ENCODE measurements around the gene TMEM94.

Gene TMEM94

DNA sequence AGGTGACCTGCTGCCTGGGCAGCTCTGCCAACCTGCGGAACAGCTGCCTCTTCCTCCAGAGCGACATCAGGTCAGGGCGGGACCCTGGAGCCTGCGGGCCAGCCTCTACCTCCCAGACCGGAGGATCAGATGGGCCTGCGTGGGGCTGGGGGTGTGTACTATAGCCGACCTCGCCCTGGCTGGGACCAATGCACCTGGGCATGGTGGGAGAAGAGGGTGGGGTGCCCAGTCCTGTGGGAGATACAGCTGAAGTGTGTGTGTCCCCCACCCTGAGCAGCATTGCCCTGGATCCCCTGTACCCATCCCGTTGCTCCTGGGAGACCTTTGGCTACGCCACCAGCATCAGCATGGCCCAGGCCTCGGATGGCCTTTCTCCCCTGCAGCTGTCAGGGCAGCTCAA lies 39.6 kb downstream of the TMEM94 start:
- no peak for DNase-seq (ENCODE audit: low spot score)

DNA sequence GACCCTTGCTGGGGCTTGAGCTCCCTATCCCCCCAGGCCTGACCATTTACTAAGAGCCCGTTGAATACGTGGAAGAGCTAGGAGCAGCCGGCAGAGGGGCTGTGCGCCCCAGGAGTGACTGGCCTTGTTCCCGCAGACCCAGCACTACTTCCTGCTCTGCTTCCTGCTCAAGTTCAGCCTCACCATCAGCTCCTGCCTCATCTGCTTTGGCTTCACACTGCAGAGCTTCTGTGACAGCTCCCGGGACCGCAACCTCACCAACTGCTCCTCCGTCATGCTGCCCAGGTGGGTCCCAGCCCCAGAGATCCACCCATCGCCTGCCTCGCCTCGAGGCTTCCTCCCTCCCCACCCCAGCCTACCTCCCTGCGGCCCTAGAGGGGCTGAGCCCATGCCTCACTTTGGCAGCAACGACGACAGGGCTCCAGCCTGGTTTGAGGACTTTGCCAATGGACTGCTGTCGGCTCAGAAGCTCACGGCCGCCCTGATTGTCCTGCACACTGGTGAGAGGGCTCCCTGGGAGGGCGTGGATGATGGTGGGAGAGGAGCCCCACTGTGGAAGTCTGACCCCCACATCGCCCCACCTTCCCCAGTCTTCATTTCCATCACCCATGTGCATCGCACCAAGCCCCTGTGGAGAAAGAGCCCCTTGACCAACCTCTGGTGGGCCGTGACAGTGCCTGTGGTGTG lies 41.7 kb downstream of the TMEM94 start:
- no peak for DNase-seq (ENCODE audit: low spot score)

DNA sequence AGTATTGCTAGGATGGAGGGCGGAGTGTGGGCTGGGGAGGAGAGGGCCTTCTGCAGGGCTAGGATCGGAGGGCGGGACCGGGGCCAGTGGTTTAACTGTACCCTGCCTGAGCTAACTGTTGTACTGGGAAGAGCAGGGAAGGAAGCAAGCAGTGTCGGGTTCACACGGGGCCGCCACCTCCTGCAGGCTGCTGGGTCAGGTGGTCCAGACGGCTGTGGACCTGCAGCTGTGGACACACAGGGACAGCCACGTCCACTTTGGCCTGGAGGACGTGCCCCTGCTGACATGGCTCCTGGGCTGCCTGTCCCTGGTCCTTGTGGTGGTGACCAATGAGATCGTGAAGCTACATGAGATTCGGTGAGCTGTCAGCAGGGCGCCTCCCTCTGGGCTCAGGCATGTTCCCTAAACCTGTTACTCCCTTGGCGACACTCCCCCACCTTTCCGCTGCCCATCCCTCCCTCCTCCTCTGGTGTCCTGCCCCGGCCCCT lies 42.3 kb downstream of the TMEM94 start:
- DNase-seq (ENCODE audit: low spot score) = no peak

DNA sequence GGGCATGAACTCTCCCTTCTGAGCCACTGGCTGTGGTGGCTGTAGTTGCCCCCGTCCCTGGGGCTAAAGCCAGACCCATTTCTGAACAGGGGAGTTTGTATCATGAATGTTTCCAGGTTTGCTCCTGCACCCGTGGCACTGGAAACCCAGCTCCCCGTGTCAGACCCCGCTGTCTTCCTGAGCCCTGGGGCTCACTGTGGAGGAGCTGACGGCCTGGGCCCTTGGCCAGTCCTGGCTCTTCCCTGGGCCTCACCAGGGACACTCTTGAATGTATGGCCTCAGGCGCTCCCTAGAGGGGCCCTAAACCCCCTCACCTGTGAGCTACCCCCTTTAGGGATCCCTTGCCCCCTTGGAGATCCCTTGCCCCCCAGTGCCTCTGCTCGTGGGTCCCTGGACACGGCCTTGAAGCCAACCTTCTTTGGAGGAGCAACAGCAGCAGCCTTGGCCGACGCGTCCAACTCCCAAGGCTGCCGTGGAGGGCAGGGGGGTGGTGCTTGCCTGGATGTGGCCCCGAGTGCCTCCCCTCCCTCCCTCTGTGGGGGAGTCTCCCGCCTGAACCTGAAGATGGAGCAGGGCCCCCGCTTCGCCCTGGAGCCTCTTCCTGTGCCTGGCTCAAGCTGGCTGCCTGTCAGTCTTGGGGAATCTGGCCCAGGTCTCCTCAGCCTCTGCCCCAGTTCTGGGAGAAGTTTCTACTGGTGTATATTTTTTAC lies 43.0 kb downstream of the TMEM94 start:
- DNase-seq (ENCODE audit: low spot score) = no peak

DNA sequence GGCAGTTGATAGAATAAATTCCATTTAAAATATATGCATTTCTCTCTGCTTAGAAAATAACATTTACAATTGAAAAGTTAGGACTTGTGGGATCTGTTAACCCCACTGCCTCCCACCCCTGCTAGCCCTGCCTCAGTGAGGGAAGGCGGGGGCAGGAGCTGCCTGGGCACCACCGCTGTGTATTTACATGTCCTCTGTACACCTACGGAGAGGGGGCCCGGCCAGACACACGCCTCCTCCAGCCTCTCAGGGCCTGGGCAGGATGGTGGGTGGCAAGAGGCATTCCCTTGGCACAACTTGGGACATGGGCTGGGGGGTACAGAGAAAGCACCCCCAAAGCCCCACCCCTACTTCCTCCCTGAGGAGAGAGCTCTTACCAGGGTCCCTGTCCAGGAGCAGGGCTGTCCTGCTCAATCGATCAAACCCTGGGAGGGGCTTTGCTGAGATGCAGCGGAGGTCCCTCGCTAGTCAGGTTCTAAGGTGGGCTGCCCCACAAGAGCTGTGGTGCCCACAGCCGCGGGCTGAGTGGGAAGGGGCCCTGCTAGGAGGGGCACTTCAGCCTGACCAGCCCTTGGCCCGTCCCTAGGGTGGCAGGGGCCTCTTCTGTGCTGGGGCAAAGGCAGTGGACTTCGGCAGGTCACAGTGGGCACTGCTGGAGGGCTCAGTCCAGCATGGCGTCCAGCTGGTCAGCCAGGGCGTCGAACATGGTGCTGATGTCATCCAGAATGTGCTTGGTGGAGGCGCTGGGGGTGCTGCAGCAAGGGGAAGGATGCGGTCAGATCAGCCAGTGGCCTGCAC lies 44.2 kb downstream of the TMEM94 start:
- DNase-seq (ENCODE audit: low spot score) = no peak

DNA sequence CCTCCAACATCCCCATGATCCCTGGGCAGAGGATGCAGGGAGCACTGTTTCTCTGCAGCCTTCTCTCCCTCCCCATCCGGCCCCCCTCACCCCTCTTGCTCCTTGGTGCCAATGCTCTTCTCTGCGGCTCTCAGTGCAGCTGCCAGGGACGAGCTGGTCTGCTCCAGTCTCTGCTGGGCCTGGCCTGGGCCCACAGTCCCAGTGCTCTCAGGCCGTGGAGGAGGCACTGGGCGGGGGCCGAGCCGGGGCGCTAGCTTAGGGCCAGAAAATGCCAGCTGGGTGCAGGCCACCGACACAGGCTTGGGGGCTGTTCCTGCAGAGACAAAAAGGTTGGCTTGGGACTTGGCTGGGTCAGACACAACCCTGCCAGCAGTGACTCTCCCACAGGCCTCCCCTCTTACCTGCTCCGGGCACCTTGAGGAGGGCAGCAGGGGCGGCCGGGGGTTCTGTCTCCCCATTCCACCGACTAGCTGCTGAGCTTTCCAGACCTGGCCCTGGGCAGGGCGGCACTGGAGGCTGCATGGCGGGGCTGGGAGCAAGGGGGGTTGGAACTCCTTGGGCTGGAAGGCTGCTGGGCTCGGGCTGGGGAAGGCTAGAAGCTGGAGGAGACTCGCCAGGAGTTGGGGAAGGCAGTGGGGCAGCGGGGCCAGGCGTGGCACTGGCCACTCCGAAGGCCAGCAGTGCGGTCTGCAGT lies 45.1 kb downstream of the TMEM94 start:
- DNase-seq (ENCODE audit: low spot score) = no peak

DNA sequence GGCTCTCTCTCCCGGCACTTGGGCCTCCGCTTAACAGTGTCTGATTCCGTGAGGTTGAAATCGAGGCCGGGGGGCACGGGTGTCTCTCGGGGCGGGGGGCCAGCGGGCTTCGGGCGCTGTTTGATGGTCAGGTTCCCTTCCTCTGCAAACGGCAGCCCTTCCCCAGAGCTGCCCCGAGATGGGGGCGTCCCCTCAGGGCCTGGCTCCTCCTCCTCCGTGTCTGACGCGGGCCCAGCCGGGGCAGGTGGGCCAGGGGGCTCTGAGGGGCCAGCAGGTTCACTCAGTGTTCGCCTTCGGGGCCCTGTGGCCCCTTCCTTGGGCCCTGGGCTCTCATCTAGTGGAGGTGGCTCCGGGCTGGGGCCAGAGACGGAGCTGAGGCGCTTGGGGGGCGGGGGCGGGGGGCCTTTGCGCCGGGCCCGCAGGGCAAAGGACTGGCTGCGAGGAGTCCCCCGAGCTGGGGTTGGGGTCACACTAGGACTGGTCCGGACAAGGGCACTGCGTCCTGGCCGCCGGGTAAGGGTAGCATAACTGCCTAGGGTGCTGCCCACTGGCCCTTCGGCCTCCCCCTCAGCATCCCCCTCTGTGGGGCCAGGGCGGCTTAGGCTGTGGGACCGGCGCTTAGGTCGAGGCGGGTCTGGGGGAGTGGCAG lies 45.8 kb downstream of the TMEM94 start:
- DNase-seq (ENCODE audit: low spot score) = no peak

DNA sequence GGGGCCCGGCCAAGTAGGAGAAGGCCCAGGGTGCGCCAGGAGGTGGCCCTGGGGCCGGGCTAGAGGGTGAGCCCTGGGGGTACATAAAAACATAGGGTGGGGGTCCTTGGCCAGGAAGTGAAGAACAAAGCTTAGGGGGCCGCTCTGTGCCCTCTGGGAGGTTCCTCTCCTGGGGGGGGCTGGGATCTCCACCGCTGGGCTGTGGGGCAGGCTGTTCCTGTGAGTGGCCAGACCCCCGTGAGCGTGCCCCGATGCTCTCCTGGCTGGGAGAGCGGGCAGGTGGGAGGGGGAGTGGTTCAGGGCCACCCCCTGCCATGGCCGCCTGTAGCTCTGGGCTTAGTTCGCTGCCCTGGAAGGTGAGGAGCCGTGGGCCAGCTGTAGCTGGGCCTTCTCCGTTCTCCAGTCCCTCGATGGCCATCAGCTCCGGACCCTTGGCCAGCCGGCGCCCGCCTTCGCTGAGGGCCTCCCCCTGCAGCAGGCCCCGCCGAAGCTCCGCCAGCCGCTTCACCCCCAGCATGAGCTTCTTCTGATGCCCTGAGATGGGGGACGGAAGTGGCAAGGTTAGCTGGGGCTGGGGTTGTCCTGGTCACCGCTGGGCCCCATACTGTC lies 46.4 kb downstream of the TMEM94 start:
- DNase-seq (ENCODE audit: low spot score) = no peak

DNA sequence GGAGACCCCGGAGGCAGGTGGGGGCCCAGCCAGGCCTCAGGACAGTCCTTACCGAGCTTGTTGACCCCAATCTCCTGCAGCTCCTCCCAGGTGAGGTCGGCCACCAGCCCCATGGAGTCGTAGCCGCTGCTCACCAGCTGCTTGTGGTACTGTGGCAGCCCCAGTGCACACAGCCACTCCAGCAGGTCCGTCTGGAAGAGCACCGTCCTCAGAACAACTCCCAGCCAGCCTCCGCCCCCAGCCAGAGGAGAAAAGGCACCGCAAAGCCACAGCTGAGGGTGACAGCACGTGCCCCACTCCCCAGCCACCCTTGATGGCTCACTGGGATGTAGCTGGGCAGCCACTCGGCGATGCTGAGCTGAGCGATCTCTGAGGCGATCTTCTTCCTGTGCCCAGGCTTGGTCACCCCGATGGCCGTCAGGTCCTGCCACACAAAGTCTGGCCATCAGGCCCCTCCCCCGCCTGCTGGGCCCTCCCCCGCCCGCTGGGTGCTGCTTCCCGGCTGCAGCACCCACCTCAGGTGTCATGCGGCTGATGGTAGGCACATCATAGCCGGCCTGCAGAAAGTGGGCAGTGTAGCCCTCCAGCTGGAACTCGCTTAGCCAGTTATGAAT lies 47.0 kb downstream of the TMEM94 start:
- DNase-seq (ENCODE audit: low spot score) = no peak

DNA sequence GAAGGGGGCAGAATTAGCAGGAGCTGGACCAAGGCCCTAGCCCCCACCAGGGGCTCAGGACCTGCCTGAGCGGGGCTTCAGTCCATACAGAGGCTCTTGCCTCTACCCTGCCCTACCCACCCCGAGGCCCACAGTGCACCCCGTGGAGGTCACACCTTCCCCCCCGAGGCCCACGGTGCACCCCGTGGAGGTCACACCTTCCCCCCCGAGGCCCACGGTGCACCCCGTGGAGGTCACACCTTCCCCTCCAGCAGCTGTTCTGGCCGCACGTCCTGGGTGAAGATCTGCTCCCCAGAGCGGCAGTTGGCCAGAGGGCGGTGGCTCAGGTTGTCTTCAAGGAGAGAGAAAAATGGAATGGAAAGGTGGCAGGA lies 47.5 kb downstream of the TMEM94 start:
- no peak for DNase-seq (ENCODE audit: low spot score)

DNA sequence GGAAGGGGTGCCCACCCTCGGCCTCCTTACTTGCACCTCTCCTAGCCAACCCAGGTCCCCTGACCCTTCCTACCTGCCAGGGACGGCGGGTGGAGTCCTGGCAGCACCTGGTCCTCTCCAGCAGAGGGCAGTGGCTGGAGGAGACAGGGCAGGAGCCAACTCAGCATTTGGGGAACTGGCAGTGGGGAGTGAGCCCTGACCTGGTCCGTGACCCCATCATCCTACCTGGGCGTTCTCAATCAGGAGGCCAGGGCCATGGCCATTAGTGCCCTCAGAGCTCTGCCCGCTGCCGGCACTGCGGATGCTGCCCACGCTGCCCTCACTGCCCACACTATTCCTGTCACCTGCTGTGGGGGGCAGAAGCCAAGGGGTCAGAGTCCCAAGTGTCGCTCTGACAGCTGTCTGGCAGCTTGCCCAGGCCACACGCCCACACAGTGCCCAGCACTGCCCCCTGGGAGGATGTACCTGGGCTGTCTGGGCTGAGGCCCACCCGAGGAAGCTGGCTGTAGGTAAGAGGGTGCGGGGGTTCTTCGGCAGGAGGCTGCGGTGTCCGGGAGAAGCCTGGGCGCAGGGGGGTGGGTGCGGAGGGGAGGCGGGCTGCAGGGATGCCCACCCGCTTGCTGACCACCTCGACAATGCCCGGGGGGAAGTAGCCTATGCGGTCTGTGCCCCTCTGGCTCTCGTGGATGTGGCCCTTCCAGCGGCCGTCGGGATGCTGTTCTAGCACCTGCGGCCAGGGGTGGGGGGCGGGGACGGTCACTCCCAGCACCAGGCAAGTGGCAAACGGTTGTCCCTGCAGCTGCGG lies 48.1 kb downstream of the TMEM94 start:
- peak; percentile 53 for DNase-seq (ENCODE audit: low spot score)

DNA sequence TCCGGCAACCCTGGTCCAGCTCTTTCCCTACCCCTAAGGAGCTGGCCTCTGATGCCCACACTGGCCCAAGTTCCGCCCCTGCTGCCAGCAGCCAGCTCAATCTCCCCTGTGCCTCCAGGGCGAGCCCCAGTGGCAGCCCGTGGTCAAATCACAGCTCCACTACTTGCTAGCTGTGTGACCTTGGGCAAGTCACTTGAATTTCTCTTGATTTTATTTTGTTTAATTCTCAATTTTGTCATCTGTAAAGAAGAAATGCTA lies 48.6 kb downstream of the TMEM94 start:
- no peak for DNase-seq (ENCODE audit: low spot score)

DNA sequence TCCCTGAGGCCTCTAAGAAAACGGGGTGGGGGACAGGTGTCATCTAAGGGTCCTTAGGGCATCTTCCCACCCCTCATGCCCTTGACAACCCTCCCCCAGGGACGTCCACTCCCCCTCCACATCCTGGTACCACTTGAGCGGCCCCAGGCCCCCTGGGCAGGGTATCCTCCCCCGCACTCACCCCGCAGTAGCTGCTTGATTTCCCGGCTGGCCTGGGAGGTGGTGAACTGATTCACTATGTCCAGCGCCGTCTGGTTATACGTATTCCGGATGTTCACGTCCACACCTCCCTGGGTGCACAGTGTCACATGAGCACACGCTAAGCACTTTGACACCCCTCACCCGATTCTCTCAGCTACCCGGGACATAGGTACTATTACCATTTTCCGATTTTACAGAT lies 49.2 kb downstream of the TMEM94 start:
- no peak for DNase-seq (ENCODE audit: low spot score)

DNA sequence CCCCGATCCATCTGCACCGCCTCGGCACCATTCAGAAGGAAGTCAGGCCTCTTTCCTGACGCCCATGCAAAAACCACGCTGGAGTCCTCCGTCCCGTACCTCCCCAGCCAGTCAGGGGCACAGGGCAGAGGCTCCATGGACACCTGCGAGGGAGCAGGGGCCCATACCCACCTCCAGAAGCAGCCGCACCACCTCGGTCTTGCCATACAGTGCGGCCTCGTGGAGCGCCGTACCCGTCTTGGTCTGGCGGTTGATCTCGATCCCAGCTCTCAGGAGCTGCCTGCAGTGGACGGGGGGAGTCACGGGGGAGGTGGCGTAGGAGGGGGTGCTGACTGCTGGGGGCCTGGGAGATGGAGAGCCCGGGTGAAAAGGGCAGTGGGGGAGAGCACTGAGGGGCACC lies 49.7 kb downstream of the TMEM94 start:
- no peak for DNase-seq (ENCODE audit: low spot score)

DNA sequence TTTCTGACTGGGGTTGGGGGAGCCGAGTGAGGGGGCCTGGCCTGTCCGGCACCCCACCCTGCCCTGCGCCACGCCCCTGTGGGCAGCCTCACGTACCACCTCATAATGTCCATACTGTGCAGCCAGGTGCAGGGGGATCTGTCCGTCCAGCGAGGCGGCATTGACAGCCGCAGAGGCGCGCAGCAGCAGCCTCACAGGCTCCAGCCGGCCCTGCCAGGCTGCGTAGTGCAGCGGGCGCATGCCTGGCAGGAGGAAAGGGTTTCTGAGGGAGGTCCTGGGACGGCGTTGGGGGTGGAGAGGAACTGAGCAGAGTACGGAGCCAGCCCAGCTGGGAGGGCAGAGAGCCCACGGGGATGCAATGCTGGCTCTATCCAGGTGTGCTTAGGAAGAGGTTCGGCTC lies 50.5 kb downstream of the TMEM94 start:
- no peak for DNase-seq (ENCODE audit: low spot score)

DNA sequence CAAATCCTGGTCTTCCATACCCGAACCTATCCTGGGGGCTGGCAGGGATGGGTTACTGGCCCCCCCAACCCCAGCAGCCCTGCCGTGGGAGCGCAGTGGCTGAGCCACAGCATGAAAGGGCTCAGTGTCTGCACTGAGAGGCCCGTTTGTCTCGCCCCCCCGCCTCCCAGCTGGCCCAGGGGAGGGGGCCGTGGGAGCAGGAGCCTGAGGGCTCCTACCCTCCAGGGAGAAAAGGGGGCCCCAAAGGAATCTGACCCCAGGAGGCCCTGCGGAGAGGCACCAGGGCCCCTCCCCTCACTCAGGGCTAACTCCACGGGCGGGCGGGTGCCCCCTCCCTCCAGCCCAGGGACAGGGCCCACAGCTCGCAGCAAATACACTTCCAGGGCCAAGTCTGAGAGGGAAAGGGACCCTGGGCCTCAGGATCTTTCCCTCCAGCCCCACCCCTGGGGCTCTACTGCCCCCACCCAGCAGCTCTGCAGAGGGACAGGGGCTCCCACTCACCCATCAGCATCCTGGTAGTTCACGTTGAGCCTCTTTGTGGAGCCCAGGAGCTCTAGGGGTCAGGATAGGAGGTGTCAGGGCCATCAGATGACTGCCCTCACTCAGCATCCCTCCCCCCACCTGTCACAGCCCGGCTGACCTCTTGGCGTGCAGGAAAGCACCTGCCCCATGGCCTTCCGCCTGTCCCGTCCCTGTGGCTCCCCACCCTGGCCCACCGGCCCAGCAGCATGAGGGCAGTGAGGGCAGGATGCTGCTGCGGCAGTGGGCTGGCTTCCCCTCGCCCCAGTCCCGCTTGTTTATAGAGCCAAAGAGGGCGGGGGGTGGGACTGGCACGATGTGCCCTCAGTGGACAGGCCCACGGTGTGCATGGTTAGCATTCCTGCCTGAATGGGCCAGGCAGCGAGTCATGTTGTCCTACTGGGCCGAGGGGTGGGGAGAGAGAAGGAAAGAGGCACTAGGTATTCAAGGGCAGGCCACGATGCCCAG lies 51.6 kb downstream of the TMEM94 start:
- peak; percentile 22 for DNase-seq (ENCODE audit: low spot score)

DNA sequence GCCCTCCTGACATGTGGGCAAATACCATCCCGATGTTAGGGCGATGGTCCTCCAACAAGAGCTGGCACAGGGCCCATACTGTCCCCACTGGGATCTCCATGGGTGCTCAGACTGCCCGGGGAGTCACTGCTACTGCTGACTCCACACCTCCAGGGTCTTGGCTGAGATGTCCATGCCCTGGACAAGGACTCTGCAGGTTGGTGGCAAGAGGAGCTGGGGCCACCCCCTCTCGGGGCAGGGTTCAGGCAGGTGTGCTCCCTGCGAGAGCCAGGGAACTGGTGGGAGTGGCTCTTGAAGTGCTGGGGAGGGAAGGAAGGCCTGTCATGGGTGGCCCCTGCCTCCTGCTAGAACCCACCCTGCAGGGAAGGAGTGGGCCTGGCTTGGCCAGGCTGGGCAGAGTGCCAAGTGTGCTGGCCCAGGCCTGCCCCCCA lies 52.5 kb downstream of the TMEM94 start:
- no peak for DNase-seq (ENCODE audit: low spot score)

DNA sequence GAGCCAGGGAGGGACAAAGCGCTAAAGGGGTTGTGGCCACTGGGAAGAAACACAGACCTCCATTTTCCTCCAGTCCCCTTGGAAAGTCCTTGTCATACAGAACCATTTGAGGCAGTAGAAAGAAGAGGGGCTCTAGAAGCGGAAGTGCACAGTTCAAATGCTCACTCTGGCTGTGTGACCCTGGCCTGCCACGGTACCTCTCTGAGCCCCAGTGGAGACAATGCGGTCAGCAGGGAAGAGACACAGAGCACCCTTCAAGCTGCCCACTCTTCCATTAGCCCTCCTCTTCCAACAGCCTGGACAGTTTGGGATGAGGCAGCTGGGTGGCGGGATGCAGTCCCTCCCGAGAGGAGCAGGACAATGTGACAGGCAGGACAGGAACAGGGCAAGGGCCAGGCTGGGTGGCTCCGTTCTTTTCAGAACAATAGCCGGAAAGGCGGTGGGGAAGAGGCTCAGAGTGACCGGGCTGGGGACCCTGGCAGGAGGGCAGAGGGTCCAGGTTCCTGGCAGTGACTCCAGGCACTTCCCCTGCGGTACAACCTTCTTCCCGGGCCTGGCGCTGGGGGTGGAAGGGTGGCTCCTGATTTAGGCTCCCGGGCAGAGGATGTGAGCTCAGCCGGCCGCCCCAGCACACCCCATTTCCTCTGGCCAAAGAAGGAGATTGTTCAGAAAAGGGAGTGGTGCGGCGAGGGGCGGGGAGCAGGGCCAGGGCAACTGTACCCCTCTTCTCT lies 53.3 kb downstream of the TMEM94 start:
- no peak for DNase-seq (ENCODE audit: low spot score)

DNA sequence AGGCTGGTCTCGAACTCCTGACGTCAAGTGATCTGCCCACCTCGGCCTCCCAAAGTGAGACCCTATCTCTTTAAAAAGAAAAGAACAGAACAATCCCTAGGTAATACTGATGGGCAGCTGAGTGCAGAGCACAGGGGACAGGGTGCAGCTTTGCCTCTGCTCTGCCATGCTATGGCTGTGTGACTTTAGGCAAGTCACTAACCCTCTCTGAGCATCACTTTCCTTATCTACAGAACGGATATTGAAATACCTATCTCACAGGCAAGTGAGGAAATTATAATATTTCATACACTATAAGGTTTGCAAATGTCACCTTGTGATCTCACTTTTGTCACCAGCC lies 54.8 kb downstream of the TMEM94 start:
- no peak for DNase-seq (ENCODE audit: low spot score)
